ENCODE results near the gene LRP4.

GRCh38 chr11:46918083-46918787 lies at the start of gene LRP4:
- TF ChIP-seq POLR2AphosphoS5 (IDR thresholded peaks at IDR 0.05), result no peak
- no peak for TF ChIP-seq CTCF (IDR thresholded peaks at IDR 0.05; ENCODE audit: poor library complexity, severe bottlenecking)
- no peak for TF ChIP-seq EP300 (conservative IDR thresholded peaks at IDR 0.05; ENCODE audit: poor library complexity, severe bottlenecking)
- TF ChIP-seq REST (IDR thresholded peaks at IDR 0.05; ENCODE audit: borderline replicate concordance), result no peak
- peak; percentile 76 for TF ChIP-seq EZH2 (IDR thresholded peaks at IDR 0.05; ENCODE audit: borderline replicate concordance, insufficient read depth, low read length, poor library complexity, severe bottlenecking)
- no peak for TF ChIP-seq RAD21 (conservative IDR thresholded peaks at IDR 0.05)
- no peak for TF ChIP-seq TAF1 (IDR thresholded peaks at IDR 0.05; ENCODE audit: low read depth)
